Liver (tissue), 9 donors: ENCODE data around the gene PPP1R16B. TPM values are rescaled to one million over a fixed set of nuclear protein-coding genes. Genes with fewer than 3 reads are reported as not detected.
A peak's percentile ranks its signal among the peaks of the same experiment; 100 is the strongest.

Source experiments
- DNase-seq: peaks from one replicate; pipeline ENCODE4 v3.0.0-alpha.2; 2017; ENCODE audit warnings: low spot score
- H3K27ac ChIP-seq, 2 donors: one replicate each; pipeline ENCODE4 v1.7.0; 2013; ENCODE audit warnings: inconsistent platforms in 2 of 2, low read length in 2 of 2, control low read depth in 1 of 2, low read depth in 1 of 2, mild to moderate bottlenecking in 1 of 2
- H3K27me3 ChIP-seq, 4 donors: one replicate each; pipeline versions ENCODE4 v1.6.1 to v1.7.0; 2013; ENCODE audit warnings: low read length in 3 of 4, inconsistent platforms in 1 of 4, mild to moderate bottlenecking in 1 of 4, moderate library complexity in 1 of 4; ENCODE audit not compliant: control insufficient read depth in 4 of 4, insufficient read depth in 4 of 4
- H3K36me3 ChIP-seq, 4 donors: one replicate each; pipeline versions ENCODE4 v1.6.1 to v1.7.0; 2013; ENCODE audit warnings: low read length in 3 of 4, mild to moderate bottlenecking in 3 of 4, low read depth in 1 of 4, moderate library complexity in 1 of 4; ENCODE audit not compliant: control insufficient read depth in 4 of 4, insufficient read depth in 3 of 4
- H3K4me1 ChIP-seq, 4 donors: one replicate each; pipeline versions ENCODE4 v1.6.1 to v1.7.0; 2013; ENCODE audit warnings: low read length in 3 of 4, mild to moderate bottlenecking in 3 of 4, moderate library complexity in 1 of 4; ENCODE audit not compliant: control insufficient read depth in 4 of 4, insufficient read depth in 4 of 4
- H3K4me3 ChIP-seq, 3 donors: one replicate each; pipeline versions ENCODE4 v1.6.1 to v1.7.0; 2013; ENCODE audit warnings: low read length in 3 of 3, control low read depth in 1 of 3, low read depth in 1 of 3, mild to moderate bottlenecking in 1 of 3
- H3K9ac ChIP-seq, 2 donors: one replicate each; pipeline ENCODE4 v1.7.0; 2013; ENCODE audit warnings: low read length in 2 of 2, mild to moderate bottlenecking in 2 of 2, moderate library complexity in 2 of 2, control low read depth in 1 of 2, low read depth in 1 of 2
- H3K9me3 ChIP-seq, 4 donors: one replicate each; pipeline versions ENCODE4 v1.6.1 to v1.7.0; 2013; ENCODE audit warnings: low read length in 3 of 4; ENCODE audit not compliant: control insufficient read depth in 4 of 4
- EGR1 ChIP-seq, 2 donors: IDR thresholded peaks; 2 replicates each; pipeline ENCODE4 v1.6.1; 2016 to 2018; ENCODE audit warnings: antibody characterized with exemption in 2 of 2, low read depth in 2 of 2
- FOXA2 ChIP-seq: IDR thresholded peaks from 2 replicates; pipeline ENCODE4 v1.6.1; 2016; ENCODE audit warnings: antibody characterized with exemption
- GABPA ChIP-seq, 2 donors: IDR thresholded peaks in 1 of 2; conservative IDR thresholded peaks in 1 of 2; 2 replicates each; pipeline ENCODE4 v1.6.1; 2016; ENCODE audit warnings: antibody characterized with exemption in 2 of 2, mild to moderate bottlenecking in 1 of 2, moderate library complexity in 1 of 2
- HNF4A ChIP-seq, 2 donors: conservative IDR thresholded peaks; 2 replicates each; pipeline ENCODE4 v1.6.1; 2016; ENCODE audit warnings: antibody characterized with exemption in 2 of 2, mild to moderate bottlenecking in 2 of 2
- HNF4G ChIP-seq: IDR thresholded peaks from 2 replicates; pipeline ENCODE4 v1.6.1; 2016; ENCODE audit warnings: antibody characterized with exemption
- JUND ChIP-seq, 2 donors: IDR thresholded peaks; 2 replicates each; pipeline ENCODE4 v1.6.1; 2016; ENCODE audit warnings: antibody characterized with exemption in 2 of 2
- RAD21 ChIP-seq, 2 donors: IDR thresholded peaks; 2 replicates each; pipeline ENCODE4 v1.6.1; 2016; ENCODE audit warnings: antibody characterized with exemption in 2 of 2, mild to moderate bottlenecking in 2 of 2
- REST ChIP-seq: IDR thresholded peaks from 2 replicates; pipeline ENCODE4 v1.6.1; 2016; ENCODE audit warnings: antibody characterized with exemption, mild to moderate bottlenecking
- RXRA ChIP-seq, 2 donors: IDR thresholded peaks; 2 replicates each; pipeline ENCODE4 v1.6.1; 2017 to 2018; ENCODE audit warnings: antibody characterized with exemption in 2 of 2, mild to moderate bottlenecking in 1 of 2
- SP1 ChIP-seq: IDR thresholded peaks from 2 replicates; pipeline ENCODE4 v1.6.1; 2018; ENCODE audit warnings: antibody characterized with exemption, mild to moderate bottlenecking
- YY1 ChIP-seq: IDR thresholded peaks from 2 replicates; pipeline ENCODE4 v1.6.1; 2016; ENCODE audit warnings: antibody characterized with exemption, mild to moderate bottlenecking
- ZBTB33 ChIP-seq: IDR thresholded peaks from 2 replicates; pipeline ENCODE4 v1.6.1; 2016; ENCODE audit warnings: antibody characterized with exemption
- WGBS: extraction: QIAGEN DNeasy Blood & Tissue Kit; methylation state at CpG from one replicate; pipeline ENCODE4 v1.1.7; 2013; 5-methylcytosine and 5-hydroxymethylcytosine counted together
- polyA plus RNA-seq, 2 donors: library from polyadenylated mRNA; stranded (reverse) in 1 of 2; unstranded in 1 of 2; fragments of 200-250 nt in 1 of 2; fragments of >200 nt in 1 of 2; fragmentation: Nextera tagmentation in 1 of 2; extraction: Ambion mirVana in 1 of 2; gene quantifications; one replicate each; pipeline versions ENCODE4 v1.2.1 to v1.2.3, GENCODE V29; 2013 to 2015
- total RNA-seq, 2 donors: library from RNA; depleted of rRNA; stranded (reverse); fragments of >200 nt; gene quantifications; one replicate each; pipeline ENCODE4 v1.2.3, GENCODE V29; 2014
- TF ChIP-seq, protein P1 (sequence below): IDR thresholded peaks from 2 replicates; pipeline ENCODE4 v1.6.1; 2016; ENCODE audit warnings: antibody characterized with exemption
- TF ChIP-seq, protein P2 (sequence below): fragments of 150-350 bp; IDR thresholded peaks from 2 replicates; pipeline ENCODE4 v1.5.1; 2017; ENCODE audit warnings: improper control_type of control experiment, low read depth, low read length; ENCODE audit not compliant: missing input control
- TF ChIP-seq, protein P3 (sequence below): IDR thresholded peaks from 2 replicates; pipeline ENCODE4 v1.6.1; 2016; ENCODE audit warnings: antibody characterized with exemption
- donor health status: healthy.
- donor health status: healthy.
- donor health status: healthy.
- donor health status: healthy.
- donor health status: healthy.

The PPP1R16B gene
- total and polyA plus RNA-seq, 4 donors: 0.84 to 5.7 (median 1.2) TPM

DNA sequence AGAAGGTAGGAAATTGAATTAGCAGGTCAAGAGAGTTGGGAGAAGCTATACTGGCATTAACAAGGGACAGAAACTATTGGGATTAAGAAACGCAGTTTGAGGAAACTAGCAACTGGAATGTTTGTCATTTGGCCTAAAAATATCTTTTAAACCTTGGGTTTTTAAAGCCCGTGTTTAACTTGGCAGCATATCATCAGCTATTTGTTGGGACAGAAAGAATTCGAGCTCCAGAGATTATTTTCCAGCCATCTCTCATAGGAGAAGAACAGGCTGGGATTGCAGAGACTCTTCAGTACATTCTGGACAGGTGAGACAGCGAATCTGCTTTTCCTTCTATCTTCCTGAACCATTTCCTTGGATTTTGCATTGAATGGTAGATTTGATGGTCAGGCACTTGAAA, 39.4 kb upstream of the PPP1R16B start:
- peaks cover 2 to 23% (median 13%) of the 10 kb centered on the region in 4 donors for H3K4me1 ChIP-seq
- no peak overlapping the region for H3K27ac ChIP-seq
- WGBS: 48% methylated on average over 4 of the region's 4 CpGs
- H3K36me3 ChIP-seq: peaks cover 1 to 40% (median 20%) of the 10 kb centered on the region in 4 donors
- peak in 1 of 2 donors; percentile 13 for TF ChIP-seq HNF4A (conservative IDR thresholded peaks at IDR 0.05)
- TF ChIP-seq, protein P1, sequence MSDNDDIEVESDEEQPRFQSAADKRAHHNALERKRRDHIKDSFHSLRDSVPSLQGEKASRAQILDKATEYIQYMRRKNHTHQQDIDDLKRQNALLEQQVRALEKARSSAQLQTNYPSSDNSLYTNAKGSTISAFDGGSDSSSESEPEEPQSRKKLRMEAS: no peak
- no peaks in the 10 kb centered on the region for H3K27me3 ChIP-seq
- no peak for DNase-seq
- H3K9me3 ChIP-seq: no peaks in the 10 kb centered on the region
- H3K4me3 ChIP-seq: no peak overlapping the region
- no peak overlapping the region for H3K9ac ChIP-seq

- Histone ChIP-seq H3K36me3 (peaks cover 9 to 30% (median 16%) of the 10 kb centered on the region in 4 donors), H3K9me3 (no peaks in the 10 kb centered on the region), H3K9ac (no peak overlapping the region), H3K27me3 (no peaks in the 10 kb centered on the region), H3K4me3 (no peak overlapping the region), H3K27ac (no peak overlapping the region), H3K4me1 (peaks cover 2 to 20% (median 13%) of the 10 kb centered on the region in 4 donors)
- DNase-seq: no peak
- TF ChIP-seq HNF4G (no peak), EGR1 (IDR thresholded peaks at IDR 0.05; ENCODE audit: low read depth in 2 of 2) (no peak), RAD21 (IDR thresholded peaks at IDR 0.05) (no peak), REST (no peak), JUND (IDR thresholded peaks at IDR 0.05) (no peak), HNF4A (conservative IDR thresholded peaks at IDR 0.05) (no peak), SP1 (no peak), RXRA (IDR thresholded peaks at IDR 0.05) (no peak), FOXA2 (no peak), YY1 (no peak), GABPA (IDR thresholded peaks at IDR 0.05 in 1 of 2, conservative IDR thresholded peaks at IDR 0.05 in 1 of 2) (no peak), ZBTB33 (no peak)
- TF ChIP-seq, protein P1: no peak
- TF ChIP-seq, protein P2, sequence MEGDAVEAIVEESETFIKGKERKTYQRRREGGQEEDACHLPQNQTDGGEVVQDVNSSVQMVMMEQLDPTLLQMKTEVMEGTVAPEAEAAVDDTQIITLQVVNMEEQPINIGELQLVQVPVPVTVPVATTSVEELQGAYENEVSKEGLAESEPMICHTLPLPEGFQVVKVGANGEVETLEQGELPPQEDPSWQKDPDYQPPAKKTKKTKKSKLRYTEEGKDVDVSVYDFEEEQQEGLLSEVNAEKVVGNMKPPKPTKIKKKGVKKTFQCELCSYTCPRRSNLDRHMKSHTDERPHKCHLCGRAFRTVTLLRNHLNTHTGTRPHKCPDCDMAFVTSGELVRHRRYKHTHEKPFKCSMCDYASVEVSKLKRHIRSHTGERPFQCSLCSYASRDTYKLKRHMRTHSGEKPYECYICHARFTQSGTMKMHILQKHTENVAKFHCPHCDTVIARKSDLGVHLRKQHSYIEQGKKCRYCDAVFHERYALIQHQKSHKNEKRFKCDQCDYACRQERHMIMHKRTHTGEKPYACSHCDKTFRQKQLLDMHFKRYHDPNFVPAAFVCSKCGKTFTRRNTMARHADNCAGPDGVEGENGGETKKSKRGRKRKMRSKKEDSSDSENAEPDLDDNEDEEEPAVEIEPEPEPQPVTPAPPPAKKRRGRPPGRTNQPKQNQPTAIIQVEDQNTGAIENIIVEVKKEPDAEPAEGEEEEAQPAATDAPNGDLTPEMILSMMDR: no peak
- TF ChIP-seq, protein P3, sequence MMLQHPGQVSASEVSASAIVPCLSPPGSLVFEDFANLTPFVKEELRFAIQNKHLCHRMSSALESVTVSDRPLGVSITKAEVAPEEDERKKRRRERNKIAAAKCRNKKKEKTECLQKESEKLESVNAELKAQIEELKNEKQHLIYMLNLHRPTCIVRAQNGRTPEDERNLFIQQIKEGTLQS: no peak
- WGBS: 92% methylated on average over 13 of the region's 13 CpGs
Measured at GRCh38 chr20:38769376-38770295, 35.9 kb upstream of the PPP1R16B start.
